Effector memory CD8-positive, alpha-beta T cell (primary cell): ENCODE results near the gene MAPK8.

Source experiments
- ATAC-seq: fragments of 150-1000 bp; cut with Tn5 transposase; replicated peaks from 2 replicates; pipeline ENCODE4 v1.10.0; 2021; ENCODE audit warnings: mild to moderate bottlenecking, moderate library complexity
- DNase-seq, 3 experiments: peaks; one replicate each; pipeline ENCODE4 v3.0.0; 2021
- H3K27ac Mint-ChIP-seq, 2 donors: one replicate each; pipeline ENCODE4 v1.8.0; 2022; ENCODE audit warnings: mild to moderate bottlenecking in 2 of 2, mixed read lengths in 2 of 2, moderate library complexity in 2 of 2
- H3K27me3 Mint-ChIP-seq, 2 donors: one replicate each; pipeline ENCODE4 v1.8.0; 2022; ENCODE audit warnings: mixed read lengths in 2 of 2
- H3K36me3 Mint-ChIP-seq: one replicate; pipeline ENCODE4 v1.8.0; 2022; ENCODE audit warnings: mild to moderate bottlenecking, moderate library complexity, mixed read lengths; ENCODE audit not compliant: insufficient read depth
- H3K4me1 Mint-ChIP-seq, 2 donors: one replicate each; pipeline ENCODE4 v1.8.0; 2022; ENCODE audit warnings: low read depth in 2 of 2, mixed read lengths in 2 of 2
- H3K4me3 Mint-ChIP-seq, 2 donors: one replicate each; pipeline ENCODE4 v1.8.0; 2022; ENCODE audit warnings: mild to moderate bottlenecking in 2 of 2, mixed read lengths in 2 of 2, moderate library complexity in 2 of 2
- H3K9me3 Mint-ChIP-seq, 2 donors: one replicate each; pipeline ENCODE4 v1.8.0; 2022; ENCODE audit warnings: mixed read lengths in 2 of 2

Gene MAPK8

GRCh38 chr10:48465860-48466521 is 159.5 kb downstream of the MAPK8 start:
- H3K4me1 Mint-ChIP-seq: no peaks in the 10 kb centered on the region
- H3K4me3 Mint-ChIP-seq: no peak overlapping the region
- ATAC-seq: no peak
- no peak for DNase-seq
- H3K9me3 Mint-ChIP-seq: no peaks in the 10 kb centered on the region
- H3K36me3 Mint-ChIP-seq: no peaks in the 10 kb centered on the region
- H3K27me3 Mint-ChIP-seq: no peaks in the 10 kb centered on the region
- no peak overlapping the region for H3K27ac Mint-ChIP-seq

- H3K27ac Mint-ChIP-seq: no peak overlapping the region
- H3K27me3 Mint-ChIP-seq: no peaks in the 10 kb centered on the region
- no peak overlapping the region for H3K4me3 Mint-ChIP-seq
- H3K9me3 Mint-ChIP-seq: no peaks in the 10 kb centered on the region
- DNase-seq (no peak), ATAC-seq (no peak)
- no peaks in the 10 kb centered on the region for H3K4me1 Mint-ChIP-seq
- no peaks in the 10 kb centered on the region for H3K36me3 Mint-ChIP-seq
These were observed 160.2 kb downstream of the MAPK8 start for GRCh38 chr10:48466611-48467240.

- Mint-ChIP-seq H3K36me3 (no peaks in the 10 kb centered on the region), H3K4me1 (no peaks in the 10 kb centered on the region), H3K4me3 (no peak overlapping the region), H3K9me3 (no peaks in the 10 kb centered on the region), H3K27ac (no peak overlapping the region), H3K27me3 (no peaks in the 10 kb centered on the region)
- ATAC-seq: no peak
- no peak for DNase-seq
These were observed 161.2 kb downstream of the MAPK8 start for GRCh38 chr10:48467669-48468068.

GRCh38 chr10:48468130-48468790 is 161.8 kb downstream of the MAPK8 start:
- H3K36me3 Mint-ChIP-seq: no peaks in the 10 kb centered on the region
- H3K4me1 Mint-ChIP-seq: no peaks in the 10 kb centered on the region
- no peak overlapping the region for H3K27ac Mint-ChIP-seq
- DNase-seq (no peak), ATAC-seq (no peak)
- no peaks in the 10 kb centered on the region for H3K9me3 Mint-ChIP-seq
- no peaks in the 10 kb centered on the region for H3K27me3 Mint-ChIP-seq
- H3K4me3 Mint-ChIP-seq: no peak overlapping the region

- Mint-ChIP-seq H3K9me3 (no peaks in the 10 kb centered on the region), H3K27me3 (no peaks in the 10 kb centered on the region), H3K4me1 (no peaks in the 10 kb centered on the region), H3K4me3 (no peak overlapping the region), H3K27ac (no peak overlapping the region), H3K36me3 (no peaks in the 10 kb centered on the region)
- ATAC-seq: no peak
- DNase-seq: no peak
These were observed 162.5 kb downstream of the MAPK8 start for GRCh38 chr10:48468866-48469511.

- Mint-ChIP-seq H3K4me1 (no peaks in the 10 kb centered on the region), H3K36me3 (no peaks in the 10 kb centered on the region), H3K4me3 (no peak overlapping the region), H3K27ac (no peak overlapping the region), H3K27me3 (no peaks in the 10 kb centered on the region), H3K9me3 (no peaks in the 10 kb centered on the region)
- no peak for ATAC-seq
- no peak for DNase-seq
These were observed 163.1 kb downstream of the MAPK8 start for GRCh38 chr10:48469516-48470020.

- DNase-seq (no peak), ATAC-seq (no peak)
- no peak overlapping the region for H3K4me3 Mint-ChIP-seq
- H3K27ac Mint-ChIP-seq: no peak overlapping the region
- no peaks in the 10 kb centered on the region for H3K9me3 Mint-ChIP-seq
- peaks cover 0 to 2% of the 10 kb centered on the region in 2 donors for H3K27me3 Mint-ChIP-seq
- H3K36me3 Mint-ChIP-seq: no peaks in the 10 kb centered on the region
- H3K4me1 Mint-ChIP-seq: no peaks in the 10 kb centered on the region
These were observed 163.8 kb downstream of the MAPK8 start for GRCh38 chr10:48470115-48470892.

GRCh38 chr10:48470893-48471805 is 164.7 kb downstream of the MAPK8 start:
- Mint-ChIP-seq H3K27me3 (peaks cover 0 to 10% of the 10 kb centered on the region in 2 donors), H3K9me3 (no peaks in the 10 kb centered on the region), H3K4me1 (no peaks in the 10 kb centered on the region), H3K36me3 (no peaks in the 10 kb centered on the region), H3K27ac (no peak overlapping the region), H3K4me3 (no peak overlapping the region)
- DNase-seq (no peak), ATAC-seq (no peak)

- no peak for DNase-seq
- Mint-ChIP-seq H3K36me3 (no peaks in the 10 kb centered on the region), H3K27ac (no peak overlapping the region), H3K27me3 (peaks cover 0 to 23% of the 10 kb centered on the region in 2 donors), H3K9me3 (no peaks in the 10 kb centered on the region), H3K4me1 (no peaks in the 10 kb centered on the region), H3K4me3 (no peak overlapping the region)
- no peak for ATAC-seq
These were observed 166.1 kb downstream of the MAPK8 start for GRCh38 chr10:48472501-48473069.

GRCh38 chr10:48473704-48474103 is 167.2 kb downstream of the MAPK8 start:
- Mint-ChIP-seq H3K4me3 (no peak overlapping the region), H3K9me3 (no peaks in the 10 kb centered on the region), H3K27ac (no peak overlapping the region), H3K36me3 (no peaks in the 10 kb centered on the region), H3K27me3 (peaks cover under 1 to 32% of the 10 kb centered on the region in 2 donors), H3K4me1 (no peaks in the 10 kb centered on the region)
- DNase-seq: no peak
- ATAC-seq: no peak

- Mint-ChIP-seq H3K27ac (no peak overlapping the region), H3K4me1 (no peaks in the 10 kb centered on the region), H3K36me3 (no peaks in the 10 kb centered on the region), H3K9me3 (no peaks in the 10 kb centered on the region), H3K4me3 (no peak overlapping the region), H3K27me3 (peaks cover 7 to 44% of the 10 kb centered on the region in 2 donors)
- ATAC-seq (no peak), DNase-seq (no peak)
These were observed 168.4 kb downstream of the MAPK8 start for GRCh38 chr10:48474765-48475365.

- Mint-ChIP-seq H3K4me1 (no peaks in the 10 kb centered on the region), H3K4me3 (no peak overlapping the region), H3K27ac (no peak overlapping the region), H3K27me3 (peaks cover 7 to 48% of the 10 kb centered on the region in 2 donors), H3K36me3 (no peaks in the 10 kb centered on the region), H3K9me3 (no peaks in the 10 kb centered on the region)
- no peak for DNase-seq
- no peak for ATAC-seq
These were observed 169.4 kb downstream of the MAPK8 start for GRCh38 chr10:48475943-48476278.
